Activated CD8-positive, alpha-beta T cell treated with anti-CD3 and anti-CD28 coated beads for 36 hours (primary cell): ENCODE results near the gene PSMG3. TPM values are rescaled to one million over a fixed set of nuclear protein-coding genes. Genes with fewer than 3 reads are reported as not detected.

Source experiments
- ATAC-seq: fragments of 200-7000 bp; cut with Tn5 transposase; one replicate; pipeline ENCODE4 v1.10.0; 2021; ENCODE audit warnings: mild to moderate bottlenecking, moderate library complexity
- CTCF ChIA-PET: fragments of 350-600 bp; sonication (Branson Sonifier 250); formaldehyde crosslinking; loops from one replicate; lab custom pipeline; 2021; ENCODE audit warnings: antibody characterized with exemption; lab: Charles Lee
- POLR2A ChIA-PET: fragments of 350-600 bp; sonication (Branson Sonifier 250); formaldehyde crosslinking; loops from one replicate; lab custom pipeline; 2021; ENCODE audit warnings: antibody characterized with exemption; lab: Charles Lee
- DNase-seq: peaks from one replicate; pipeline ENCODE4 v3.0.0-alpha.2; 2020
- H3K27ac Mint-ChIP-seq: one replicate; pipeline ENCODE4 v1.8.0; 2021; ENCODE audit warnings: mild to moderate bottlenecking, mixed read lengths
- H3K27me3 Mint-ChIP-seq: one replicate; pipeline ENCODE4 v1.8.0; 2021; ENCODE audit warnings: mixed read lengths
- H3K36me3 Mint-ChIP-seq: one replicate; pipeline ENCODE4 v1.8.0; 2021; ENCODE audit warnings: low read depth, mixed read lengths
- H3K4me1 Mint-ChIP-seq: one replicate; pipeline ENCODE4 v1.8.0; 2021; ENCODE audit warnings: low read depth, mixed read lengths
- H3K4me3 Mint-ChIP-seq: one replicate; pipeline ENCODE4 v1.8.0; 2021; ENCODE audit warnings: mild to moderate bottlenecking, moderate library complexity, mixed read lengths
- H3K9me3 Mint-ChIP-seq: one replicate; pipeline ENCODE4 v1.8.0; 2021; ENCODE audit warnings: mixed read lengths
- CTCF ChIP-seq: fragments of 200-600 bp; IDR thresholded peaks from one replicate; pipeline ENCODE4 v1.8.0; 2022; ENCODE audit warnings: antibody characterized with exemption, mild to moderate bottlenecking
- intact Hi-C: fragments of 100-400 bp; cut with micrococcal nuclease; formaldehyde crosslinking; loops from one replicate; pipeline ENCODE4 v1.10.0; 2022
- total RNA-seq, 2 experiments: library from RNA; stranded (reverse); gene quantifications; one replicate each; pipeline ENCODE4 v1.2.3, GENCODE V29; 2021

Gene PSMG3
- total RNA-seq, 2 experiments from 2014 or later, result 38.9 to 41.5 TPM

GRCh38 chr7:1601956-1602355, 32.1 kb upstream of the PSMG3 start:
- POLR2A ChIA-PET, result no interaction called here
- H3K9me3 Mint-ChIP-seq, result no peaks in the 10 kb centered on the region
- no peak overlapping the region for H3K4me3 Mint-ChIP-seq
- CTCF ChIA-PET, result no interaction called here
- H3K27me3 Mint-ChIP-seq, result no peaks in the 10 kb centered on the region
- H3K4me1 Mint-ChIP-seq, result no peaks in the 10 kb centered on the region
- intact Hi-C loops, result no loop called here
- ATAC-seq (no peak), DNase-seq (no peak)
- no peak for TF ChIP-seq CTCF
- H3K27ac Mint-ChIP-seq, result no peak overlapping the region
- H3K36me3 Mint-ChIP-seq, result no peaks in the 10 kb centered on the region

- TF ChIP-seq CTCF, result no peak
- ChIA-PET POLR2A (no interaction called here), CTCF (no interaction called here)
- Mint-ChIP-seq H3K9me3 (no peaks in the 10 kb centered on the region), H3K4me1 (no peaks in the 10 kb centered on the region), H3K4me3 (no peak overlapping the region), H3K36me3 (no peaks in the 10 kb centered on the region), H3K27ac (no peak overlapping the region), H3K27me3 (no peaks in the 10 kb centered on the region)
- ATAC-seq (no peak), DNase-seq (no peak)
- intact Hi-C loops, result no loop called here
Observed at GRCh38 chr7:1599640-1600395, 30.0 kb upstream of the PSMG3 start.

GRCh38 chr7:1598961-1599639, 29.3 kb upstream of the PSMG3 start:
- Mint-ChIP-seq H3K4me3 (no peak overlapping the region), H3K36me3 (no peaks in the 10 kb centered on the region), H3K27me3 (no peaks in the 10 kb centered on the region), H3K4me1 (no peaks in the 10 kb centered on the region), H3K9me3 (no peaks in the 10 kb centered on the region), H3K27ac (no peak overlapping the region)
- ATAC-seq, result no peak
- intact Hi-C loops, result no loop called here
- no peak for TF ChIP-seq CTCF
- ChIA-PET CTCF (no interaction called here), POLR2A (no interaction called here)
- no peak for DNase-seq

GRCh38 chr7:1598286-1598685, 28.5 kb upstream of the PSMG3 start:
- CTCF ChIA-PET, result no interaction called here

More at GRCh38 chr7:1598286-1598685, 28.5 kb upstream of the PSMG3 start:
- no peaks in the 10 kb centered on the region for H3K36me3 Mint-ChIP-seq
- intact Hi-C loops, result no loop called here
- no peak overlapping the region for H3K27ac Mint-ChIP-seq
- no peaks in the 10 kb centered on the region for H3K9me3 Mint-ChIP-seq
- no peak overlapping the region for H3K4me3 Mint-ChIP-seq
- H3K27me3 Mint-ChIP-seq, result no peaks in the 10 kb centered on the region
- POLR2A ChIA-PET, result no interaction called here
- no peak for ATAC-seq
- H3K4me1 Mint-ChIP-seq, result peaks cover 2% of the 10 kb centered on the region
- no peak for TF ChIP-seq CTCF
- DNase-seq, result no peak
